GM21619 (cell line): ENCODE measurements around the gene PRRC2C.
"Not testable (repeated sequence)": the region's sequence is repeated elsewhere in the genome, so short reads cannot be mapped to it uniquely, and the experiment has no call there.

Experiments
- ATAC-seq: cut with Tn5 transposase; IDR thresholded peaks from one replicate; pipeline ENCODE4 v1.9.1; 2021; ENCODE audit not compliant: unreplicated experiment

PRRC2C gene

DNA sequence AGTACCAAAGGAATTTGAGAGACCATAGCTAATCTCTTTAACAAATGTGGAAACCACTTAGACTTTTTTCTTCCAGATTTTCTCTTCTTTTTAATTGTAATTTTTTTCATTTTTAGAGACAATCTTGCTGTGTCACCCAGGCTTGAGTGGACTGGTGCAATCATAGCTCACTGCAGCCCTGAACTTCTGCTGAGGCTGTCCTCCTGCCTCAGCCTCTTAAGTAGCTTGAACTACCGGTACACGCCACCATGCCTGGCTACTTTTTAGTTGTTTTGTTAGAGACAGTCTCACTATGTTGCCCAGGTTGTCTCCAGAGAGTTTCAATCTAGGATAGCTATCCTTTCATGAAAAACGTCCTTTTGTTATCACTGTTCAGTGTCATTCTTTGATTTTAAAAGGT is 15.0 kb downstream of the PRRC2C start:
- no peak for ATAC-seq

DNA sequence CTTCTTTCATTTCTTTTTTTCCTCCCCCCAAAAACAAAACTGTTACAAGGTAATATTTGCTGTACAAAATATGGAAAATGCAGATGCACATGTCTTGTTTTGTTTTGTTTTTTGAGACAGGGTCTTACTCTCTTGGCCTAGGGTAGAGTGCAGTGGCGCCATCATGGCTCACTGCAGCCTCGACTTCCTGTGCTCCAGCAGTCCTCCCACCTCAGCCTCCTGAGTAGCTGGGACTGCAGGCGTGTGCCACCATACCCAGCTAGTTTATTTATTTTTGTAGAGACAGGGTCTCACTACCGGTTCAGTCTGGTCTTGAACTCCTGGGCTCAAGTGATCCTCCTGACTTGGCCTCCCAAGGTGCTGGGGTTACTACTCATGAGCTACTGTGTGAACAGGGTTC is 15.5 kb downstream of the PRRC2C start:
- no peak for ATAC-seq

DNA sequence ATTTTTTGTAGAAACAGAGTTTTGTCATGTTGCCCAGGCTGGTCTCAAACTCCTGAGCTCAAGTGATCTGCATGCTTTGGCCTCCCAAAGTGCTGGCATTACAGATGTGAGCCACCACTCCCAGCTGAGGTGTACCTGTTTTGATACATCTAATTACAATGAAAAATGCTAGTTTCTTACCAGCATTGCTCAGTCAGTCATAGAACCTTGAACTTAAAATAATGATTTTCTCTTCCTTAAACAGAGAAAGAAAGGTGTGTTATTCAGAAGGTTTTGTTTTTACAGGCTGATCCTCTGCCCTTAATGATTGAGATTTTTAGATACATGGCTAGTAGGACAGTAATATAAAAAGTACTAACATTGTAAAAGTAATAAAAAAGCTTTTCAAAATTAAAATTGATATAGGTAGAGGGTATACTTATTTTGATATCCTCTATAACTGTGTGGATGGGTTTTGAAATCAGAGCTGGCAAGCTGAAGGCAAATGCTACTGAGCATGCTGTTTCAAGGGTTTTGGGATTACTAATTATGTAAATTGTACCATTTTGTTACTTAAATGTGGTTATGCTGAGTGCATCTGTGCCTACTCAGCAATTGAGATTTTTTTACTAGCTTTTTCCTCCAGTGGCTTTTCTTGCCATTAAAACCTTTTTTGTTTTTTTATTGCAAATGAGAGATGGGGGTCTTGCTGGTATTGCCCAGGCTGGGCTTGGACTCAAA is 16.1 kb downstream of the PRRC2C start:
- ATAC-seq = peak; percentile 82

DNA sequence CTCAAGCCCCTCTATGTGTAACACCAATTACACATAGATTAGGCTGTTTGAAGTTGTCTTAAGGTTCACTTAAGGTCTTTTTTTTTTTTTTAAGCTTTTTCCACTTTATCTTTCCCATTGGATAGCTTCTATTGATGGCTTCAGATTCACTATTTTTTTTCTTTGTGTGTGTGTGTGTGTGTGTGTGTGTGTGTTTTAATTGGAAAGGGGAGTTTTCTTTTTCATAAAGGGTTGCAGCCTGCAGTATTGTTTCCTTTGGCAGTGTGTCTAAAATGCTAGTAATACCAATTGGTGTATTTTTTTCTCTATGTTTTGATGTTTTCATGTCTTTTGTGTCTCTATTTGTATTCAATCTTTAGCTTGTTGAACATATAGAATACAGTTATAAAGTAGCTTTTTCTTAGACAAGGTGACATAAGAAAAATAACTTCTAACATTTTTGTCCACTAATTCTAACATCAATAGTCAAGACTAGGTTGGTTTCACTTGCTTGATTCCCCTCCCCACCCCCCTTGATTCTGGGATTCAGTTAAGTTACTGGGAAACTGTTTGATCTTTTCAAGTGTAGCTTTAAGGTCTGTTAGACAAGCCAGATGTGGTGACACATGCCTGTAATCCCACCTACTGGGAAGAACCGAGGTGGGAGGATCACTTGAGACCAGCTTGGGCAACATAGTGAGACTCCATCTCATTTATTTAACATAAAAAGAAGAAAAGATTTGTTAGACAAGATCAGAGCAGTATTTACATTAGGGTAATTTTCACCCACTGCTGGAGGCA is 21.4 kb downstream of the PRRC2C start:
- no peak for ATAC-seq

DNA sequence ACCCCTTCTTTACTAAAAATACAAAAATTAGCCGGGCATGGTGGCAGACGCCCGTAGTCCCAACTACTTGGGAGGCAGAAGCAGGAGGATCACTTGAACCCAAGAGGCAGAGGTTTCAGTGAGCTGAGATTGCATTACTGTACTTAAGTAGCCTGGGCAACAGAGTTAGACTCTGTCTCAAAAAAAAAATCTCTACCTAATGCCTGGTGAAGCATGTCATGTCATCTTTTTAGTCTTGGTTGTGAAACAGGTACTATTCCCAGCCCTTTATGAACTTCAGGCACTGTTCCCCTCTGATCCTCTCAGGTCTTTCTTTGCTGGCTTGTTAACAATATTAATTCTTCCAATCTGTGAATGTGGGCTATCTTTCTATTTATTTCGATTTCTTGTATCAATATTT is 22.1 kb downstream of the PRRC2C start:
- no peak for ATAC-seq

DNA sequence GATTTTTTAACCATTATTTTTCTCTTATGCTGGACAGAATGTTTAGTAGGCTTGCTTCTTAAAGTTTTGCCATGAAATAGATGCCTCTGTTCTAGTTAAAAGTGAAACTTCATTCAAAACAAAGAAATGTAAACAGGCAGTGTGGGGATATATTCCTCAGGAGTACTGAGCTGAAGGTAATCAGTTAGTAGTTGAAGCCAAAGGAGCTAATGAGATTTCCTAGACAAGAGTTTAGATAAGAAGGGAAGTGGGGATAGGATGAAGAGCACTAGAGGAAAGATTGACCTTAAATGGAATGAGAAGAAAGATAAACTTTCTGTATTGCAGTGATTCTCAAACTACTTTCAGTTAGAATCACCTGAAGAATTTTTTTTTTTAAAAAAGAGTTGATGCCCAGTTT is 23.9 kb downstream of the PRRC2C start:
- no peak for ATAC-seq

DNA sequence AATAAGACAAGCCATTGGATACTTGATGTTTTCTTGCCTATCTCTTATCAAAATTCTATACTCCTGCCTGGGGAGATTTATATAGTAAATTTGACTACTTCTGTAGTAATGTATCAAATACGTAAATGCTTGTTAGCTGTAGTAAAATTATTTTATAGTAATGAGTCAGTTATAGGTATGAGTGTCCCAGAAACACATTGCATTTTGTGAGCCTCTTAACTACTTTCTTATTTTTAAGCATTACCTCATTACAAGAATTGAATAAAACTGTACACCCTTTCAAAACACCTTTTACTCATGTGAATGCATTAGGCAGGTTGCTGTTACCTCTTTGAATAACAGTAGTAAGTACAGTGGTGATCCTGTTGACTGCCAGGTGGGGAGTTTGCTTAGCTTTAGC is 28.4 kb downstream of the PRRC2C start:
- no peak for ATAC-seq

DNA sequence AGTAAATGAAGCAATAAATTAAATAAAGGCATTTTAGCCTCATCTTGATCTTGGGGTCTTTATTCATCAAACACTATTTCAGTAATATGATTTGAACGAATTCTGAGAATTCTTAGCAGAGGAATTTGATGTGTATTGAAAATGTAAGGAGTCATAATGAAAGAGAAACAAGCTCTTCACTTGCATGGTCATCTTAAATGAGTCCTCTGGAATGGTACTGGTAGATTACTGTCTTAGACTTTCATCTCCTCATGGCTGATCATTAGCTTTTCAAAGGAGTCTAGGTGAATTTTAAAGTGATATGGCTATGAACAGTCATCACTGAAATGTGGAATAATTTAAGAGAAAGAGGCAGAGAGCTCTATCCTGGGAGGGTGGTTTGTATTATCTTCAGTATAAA is 30.0 kb downstream of the PRRC2C start:
- no peak for ATAC-seq

DNA sequence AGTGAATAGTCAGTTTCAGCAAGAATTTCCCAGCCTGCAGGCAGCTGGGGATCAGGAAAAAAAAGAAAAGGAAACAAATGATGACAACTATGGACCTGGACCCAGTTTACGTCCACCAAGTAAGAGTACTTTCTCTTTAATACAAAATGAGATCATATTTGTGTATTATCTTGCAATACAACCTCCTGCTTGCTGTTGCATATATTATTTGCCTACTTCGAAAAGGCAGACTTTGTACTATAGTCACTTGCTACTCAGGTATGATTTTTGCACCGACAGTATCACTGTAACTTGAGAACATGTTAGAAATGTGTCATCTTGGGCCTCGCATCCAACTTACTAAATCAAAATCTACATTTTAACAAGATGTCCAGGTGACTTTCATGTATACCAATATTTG is 30.4 kb downstream of the PRRC2C start:
- ATAC-seq = no peak

DNA sequence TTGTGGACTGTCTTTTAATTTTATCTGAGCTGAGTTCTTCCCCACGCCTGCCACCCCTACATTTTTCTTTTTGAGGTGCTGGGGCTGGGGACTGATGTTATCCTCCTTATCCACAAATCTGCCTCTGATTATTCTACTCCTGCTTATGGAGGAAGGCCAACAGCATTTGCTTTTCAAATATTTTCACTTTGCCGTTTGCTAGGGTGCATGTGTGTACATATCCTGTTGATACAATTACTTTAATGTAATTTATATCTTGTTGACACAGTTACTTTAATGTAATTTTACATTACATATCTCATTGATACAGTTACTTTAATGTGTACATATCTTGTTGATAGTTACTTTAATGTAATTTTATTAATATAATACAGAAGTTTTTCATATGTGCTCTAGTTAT is 36.2 kb downstream of the PRRC2C start:
- ATAC-seq = no peak

DNA sequence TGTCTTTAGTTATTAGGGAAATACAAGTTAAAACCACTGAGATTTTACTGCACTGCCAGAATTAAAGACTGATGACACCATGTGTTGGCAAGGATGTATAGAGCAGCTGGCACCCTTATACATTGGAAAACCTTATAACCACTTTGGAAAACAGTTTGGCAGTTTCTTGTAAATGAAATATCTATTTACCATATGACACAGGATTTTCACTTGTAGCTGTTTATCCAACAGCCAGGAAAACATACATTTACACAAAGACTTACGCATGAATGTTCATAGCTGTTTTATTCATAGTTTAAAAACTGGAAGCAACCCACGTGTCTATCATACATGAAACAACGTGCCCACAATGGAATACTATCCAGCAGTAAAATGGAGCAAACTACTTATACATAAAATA is 45.3 kb downstream of the PRRC2C start:
- ATAC-seq = no peak

DNA sequence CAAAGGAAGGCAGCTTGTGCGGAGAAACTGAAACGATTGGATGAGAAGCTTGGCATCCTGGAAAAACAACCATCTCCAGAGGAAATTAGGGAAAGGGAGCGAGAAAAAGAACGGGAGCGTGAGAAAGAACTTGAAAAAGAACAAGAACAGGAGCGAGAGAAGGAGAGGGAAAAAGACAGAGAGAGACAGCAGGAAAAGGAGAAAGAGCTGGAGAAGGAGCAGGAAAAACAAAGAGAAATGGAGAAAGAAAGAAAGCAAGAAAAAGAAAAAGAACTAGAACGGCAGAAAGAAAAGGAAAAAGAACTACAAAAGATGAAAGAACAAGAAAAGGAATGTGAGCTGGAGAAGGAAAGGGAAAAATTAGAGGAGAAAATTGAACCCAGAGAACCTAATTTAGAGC is 47.2 kb downstream of the PRRC2C start:
- ATAC-seq = no peak

DNA sequence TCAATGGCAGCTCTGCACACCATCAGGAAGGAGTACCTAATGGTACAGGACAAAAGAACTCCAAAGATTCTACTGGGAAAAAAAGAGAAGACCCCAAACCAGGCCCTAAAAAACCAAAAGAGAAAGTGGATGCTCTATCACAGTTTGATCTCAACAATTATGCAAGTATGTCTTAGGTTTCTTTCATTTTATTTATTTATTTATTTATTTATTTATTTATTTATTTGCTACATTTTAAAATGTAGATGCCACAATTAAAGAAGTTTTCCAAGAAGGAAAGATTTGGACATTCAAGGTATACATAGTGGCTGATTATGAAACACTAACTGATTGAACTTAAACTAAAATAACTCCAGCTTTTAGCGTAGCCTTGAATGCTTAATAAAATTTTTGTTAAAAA is 60.2 kb downstream of the PRRC2C start:
- ATAC-seq = no peak

DNA sequence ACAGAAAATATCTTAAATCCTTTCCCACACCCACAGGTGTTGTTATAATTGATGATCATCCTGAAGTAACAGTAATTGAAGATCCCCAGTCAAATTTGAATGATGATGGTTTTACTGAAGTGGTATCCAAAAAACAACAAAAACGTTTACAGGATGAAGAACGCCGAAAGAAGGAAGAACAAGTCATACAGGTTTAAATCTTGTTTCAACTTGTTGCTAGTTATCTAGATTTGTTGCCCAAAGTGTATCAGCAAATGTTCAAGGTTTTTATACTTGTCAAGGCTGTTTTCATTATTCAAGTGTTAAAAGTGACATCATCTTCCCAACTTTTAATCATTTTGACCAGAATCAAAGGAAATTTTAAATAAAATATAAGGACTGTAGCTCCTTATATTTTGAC is 64.7 kb downstream of the PRRC2C start:
- ATAC-seq = no peak

DNA sequence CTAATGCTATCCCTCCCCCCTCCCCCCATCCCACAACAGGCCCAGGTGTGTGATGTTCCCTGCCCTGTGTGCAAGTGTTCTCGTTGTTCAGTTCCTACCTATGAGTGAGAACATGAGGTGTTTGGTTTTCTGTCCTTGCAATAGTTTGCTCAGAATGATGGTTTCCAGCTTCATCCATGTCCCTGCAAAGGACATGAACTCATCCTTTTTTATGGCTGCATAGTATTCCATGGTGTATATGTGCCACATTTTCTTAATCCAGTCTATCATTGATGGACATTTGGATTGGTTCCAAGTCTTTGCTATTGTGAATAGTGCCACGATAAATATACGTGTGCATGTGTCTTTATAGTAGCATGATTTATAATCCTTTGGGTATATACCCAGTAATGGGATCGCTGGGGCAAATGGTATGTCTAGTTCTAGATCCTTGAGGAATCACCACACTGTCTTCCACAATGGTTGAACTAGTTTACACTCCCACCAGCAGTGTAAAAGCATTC is 65.3 kb downstream of the PRRC2C start:
- not testable (repeated sequence) for ATAC-seq

DNA sequence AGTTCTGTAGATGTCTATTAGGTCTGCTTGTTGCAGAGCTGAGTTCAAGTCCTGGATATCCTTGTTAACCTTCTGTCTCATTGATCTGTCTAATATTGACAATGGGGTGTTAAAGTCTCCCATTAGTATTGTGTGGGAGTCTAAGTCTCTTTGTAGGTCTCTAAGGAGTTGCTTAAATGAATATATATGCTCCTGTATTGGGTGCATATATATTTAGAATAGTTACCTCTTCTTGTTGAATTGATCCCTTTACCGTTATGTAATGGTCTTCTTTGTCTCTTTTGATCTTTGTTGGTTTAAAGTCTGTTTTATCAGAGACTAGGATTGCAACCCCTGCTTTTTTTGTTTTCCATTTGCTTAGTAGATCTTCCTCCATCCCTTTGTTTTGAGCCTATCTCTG is 68.6 kb downstream of the PRRC2C start:
- not testable (repeated sequence) for ATAC-seq

DNA sequence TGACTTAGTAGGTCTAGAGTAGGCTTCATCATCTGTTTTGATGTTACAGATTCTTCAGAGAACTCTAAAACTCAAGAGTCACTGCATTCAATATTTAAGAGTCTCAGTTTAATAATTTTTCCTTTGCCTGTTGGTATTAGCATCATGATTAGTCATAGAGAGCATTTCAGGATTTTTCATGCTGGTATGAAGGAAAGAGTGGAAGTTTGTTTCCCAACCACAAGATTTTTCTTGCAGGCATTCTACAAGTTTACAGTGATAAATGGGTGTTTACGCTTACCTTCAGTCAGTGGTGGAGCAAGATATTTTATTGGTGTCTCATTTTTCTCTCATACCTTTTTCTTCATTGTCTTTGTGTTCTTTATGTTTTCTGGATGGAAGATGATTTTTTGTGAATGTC is 78.3 kb downstream of the PRRC2C start:
- ATAC-seq = no peak

DNA sequence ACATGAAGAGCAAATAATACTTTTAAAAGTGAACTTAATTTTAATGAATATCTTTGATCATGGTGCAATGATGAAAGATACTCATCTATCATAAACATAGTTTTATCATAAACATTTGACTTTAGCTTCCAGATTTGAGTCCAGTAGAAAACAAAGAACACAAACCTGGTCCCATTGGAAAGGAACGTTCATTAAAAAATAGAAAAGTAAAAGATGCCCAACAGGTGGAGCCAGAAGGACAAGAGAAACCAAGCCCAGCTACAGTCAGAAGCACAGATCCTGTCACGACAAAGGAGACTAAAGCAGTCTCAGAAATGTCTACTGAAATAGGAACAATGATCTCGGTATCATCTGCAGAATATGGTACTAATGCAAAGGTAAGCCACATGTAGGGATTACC is 81.1 kb downstream of the PRRC2C start:
- no peak for ATAC-seq

DNA sequence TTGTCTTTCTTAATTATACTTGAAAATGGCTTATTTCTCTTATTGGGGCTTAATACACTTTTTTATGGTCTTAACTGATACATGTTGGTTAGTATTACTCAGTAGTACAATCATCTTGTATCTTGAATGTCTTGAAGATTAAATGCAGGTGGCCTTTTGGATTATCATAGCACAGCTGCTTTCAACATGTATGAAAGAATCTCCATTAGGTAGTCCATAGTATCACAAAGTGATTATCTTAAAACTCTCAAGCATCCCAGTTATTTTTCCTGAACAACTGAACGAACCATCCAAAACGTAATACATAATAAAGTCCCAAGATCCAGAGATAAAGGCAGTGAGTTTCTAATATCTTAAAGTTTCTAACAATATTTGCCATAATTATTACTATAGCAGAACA is 85.0 kb downstream of the PRRC2C start:
- ATAC-seq = no peak

DNA sequence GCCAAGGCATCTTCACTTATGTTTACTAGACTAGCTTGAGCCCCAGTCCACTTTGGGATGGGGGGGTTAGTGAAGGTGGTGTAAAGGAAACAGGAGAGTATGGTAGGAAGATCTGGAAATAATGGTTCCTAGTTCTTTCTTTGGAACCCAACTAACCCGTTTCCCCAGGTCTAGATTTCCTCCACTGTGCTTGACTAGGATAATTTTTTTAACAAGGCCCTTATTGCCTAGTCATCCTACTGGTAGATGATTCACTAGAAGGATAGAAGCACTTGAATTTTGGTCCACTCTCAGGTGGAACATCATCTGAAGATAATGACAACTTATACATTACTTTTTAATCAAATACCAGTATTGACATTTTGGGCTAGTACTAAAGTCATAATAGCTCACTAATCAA is 90.8 kb downstream of the PRRC2C start:
- no peak for ATAC-seq

DNA sequence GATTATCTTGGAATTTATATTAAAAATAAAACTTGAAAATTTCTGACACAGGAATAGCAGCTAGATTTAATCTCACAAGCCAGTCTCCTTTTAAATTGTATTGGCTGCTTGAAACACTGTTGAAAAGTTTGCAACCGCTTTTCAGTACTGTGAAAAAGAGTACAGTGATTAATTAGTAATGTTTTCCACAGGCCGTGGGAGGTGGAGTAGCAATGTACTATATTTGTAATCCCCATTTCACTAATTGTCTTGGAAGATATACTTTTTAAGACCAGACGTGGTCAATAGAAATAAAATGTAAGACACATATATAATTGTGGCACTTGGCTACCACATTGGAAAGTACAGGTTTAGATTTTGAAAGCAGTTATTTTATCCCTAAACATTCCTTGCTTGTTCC is 95.9 kb downstream of the PRRC2C start:
- no peak for ATAC-seq

DNA sequence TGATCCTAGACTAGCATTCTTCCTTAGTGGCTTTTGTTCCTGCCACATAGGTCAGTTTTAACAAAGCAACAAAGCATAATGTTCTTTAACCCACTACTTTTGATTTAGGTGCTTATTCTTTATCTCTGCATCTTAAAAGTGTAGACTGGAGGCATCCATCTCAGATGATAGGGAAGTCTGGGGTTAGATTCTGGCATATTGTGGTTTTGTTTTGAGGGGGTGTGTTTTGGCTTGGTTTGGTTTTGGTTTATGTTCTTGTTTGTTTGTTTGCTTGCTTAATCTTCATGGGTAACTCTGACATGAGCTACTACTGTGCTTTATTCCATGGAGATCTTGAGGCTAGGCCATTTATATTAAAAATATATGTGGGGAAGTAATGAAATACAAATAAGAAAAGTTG is 96.4 kb downstream of the PRRC2C start:
- ATAC-seq = no peak

DNA sequence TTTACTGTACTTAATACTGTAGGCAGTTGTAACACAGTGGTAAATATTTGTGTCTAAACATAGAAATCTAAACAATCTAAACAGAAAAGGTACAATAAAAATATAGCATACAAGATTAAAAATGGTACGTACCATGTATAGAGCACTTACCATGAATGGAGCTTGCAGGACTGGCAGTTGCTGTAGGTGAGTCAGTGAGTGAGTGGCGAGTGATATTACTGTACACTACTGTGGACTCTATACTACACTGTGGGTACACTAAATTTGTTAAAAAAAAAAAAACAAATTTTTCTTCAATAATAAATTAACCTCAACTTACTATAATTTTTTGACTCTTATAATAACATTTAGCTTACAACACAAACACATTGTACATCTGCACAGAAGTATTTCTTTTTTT is 97.3 kb downstream of the PRRC2C start:
- ATAC-seq = no peak
